GM19099 (cell line): ENCODE results near the gene LEMD2.

Experiments used
- POLR2A ChIP-seq: IDR thresholded peaks from 3 replicates; pipeline ENCODE4 v1.6.1; 2011; ENCODE audit warnings: low read depth; ENCODE audit not compliant: insufficient read length; ENCODE audit errors: extremely low read depth

LEMD2 gene

GRCh38 chr6:33822575-33823395 lies 33.9 kb upstream of the LEMD2 start:
- no peak for TF ChIP-seq POLR2A

- no peak for TF ChIP-seq POLR2A
Observed at GRCh38 chr6:33820784-33821520, 32.0 kb upstream of the LEMD2 start.

GRCh38 chr6:33820243-33820642 lies 31.3 kb upstream of the LEMD2 start:
- TF ChIP-seq POLR2A, result no peak

- TF ChIP-seq POLR2A, result no peak
Observed at GRCh38 chr6:33819021-33819420, 30.1 kb upstream of the LEMD2 start.

GRCh38 chr6:33818293-33818692 lies 29.4 kb upstream of the LEMD2 start:
- TF ChIP-seq POLR2A, result no peak

GRCh38 chr6:33817489-33817888 lies 28.6 kb upstream of the LEMD2 start:
- no peak for TF ChIP-seq POLR2A

- TF ChIP-seq POLR2A, result no peak
Observed at GRCh38 chr6:33816911-33817310, 28.0 kb upstream of the LEMD2 start.

- no peak for TF ChIP-seq POLR2A
Observed at GRCh38 chr6:33815854-33816253, 26.9 kb upstream of the LEMD2 start.

GRCh38 chr6:33813990-33814985 lies 25.4 kb upstream of the LEMD2 start:
- no peak for TF ChIP-seq POLR2A

- no peak for TF ChIP-seq POLR2A
Observed at GRCh38 chr6:33813246-33813904, 24.4 kb upstream of the LEMD2 start.

- TF ChIP-seq POLR2A, result no peak
Observed at GRCh38 chr6:33812669-33813068, 23.7 kb upstream of the LEMD2 start.

- no peak for TF ChIP-seq POLR2A
Observed at GRCh38 chr6:33809594-33809993, 20.7 kb upstream of the LEMD2 start.

- no peak for TF ChIP-seq POLR2A
Observed at GRCh38 chr6:33808641-33809180, 19.8 kb upstream of the LEMD2 start.

- TF ChIP-seq POLR2A, result no peak
Observed at GRCh38 chr6:33807606-33808005, 18.7 kb upstream of the LEMD2 start.
